Activated CD4-positive, CD25-positive, alpha-beta regulatory T cell (primary cell): Measurements from ENCODE around the gene OR2L3.
"Not testable (repeated sequence)": the region's sequence is repeated elsewhere in the genome, so short reads cannot be mapped to it uniquely, and the experiment has no call there.

Experiments used
- DNase-seq, 4 experiments: peaks; one replicate each; lab custom pipeline; 2025; lab: John Stamatoyannopoulos, UW

Gene OR2L3, protein sequence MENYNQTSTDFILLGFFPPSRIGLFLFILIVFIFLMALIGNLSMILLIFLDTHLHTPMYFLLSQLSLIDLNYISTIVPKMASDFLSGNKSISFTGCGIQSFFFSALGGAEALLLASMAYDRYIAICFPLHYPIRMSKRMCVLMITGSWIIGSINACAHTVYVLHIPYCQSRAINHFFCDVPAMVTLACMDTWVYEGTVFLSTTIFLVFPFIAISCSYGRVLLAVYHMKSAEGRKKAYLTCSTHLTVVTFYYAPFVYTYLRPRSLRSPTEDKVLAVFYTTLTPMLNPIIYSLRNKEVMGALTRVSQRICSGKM

DNA sequence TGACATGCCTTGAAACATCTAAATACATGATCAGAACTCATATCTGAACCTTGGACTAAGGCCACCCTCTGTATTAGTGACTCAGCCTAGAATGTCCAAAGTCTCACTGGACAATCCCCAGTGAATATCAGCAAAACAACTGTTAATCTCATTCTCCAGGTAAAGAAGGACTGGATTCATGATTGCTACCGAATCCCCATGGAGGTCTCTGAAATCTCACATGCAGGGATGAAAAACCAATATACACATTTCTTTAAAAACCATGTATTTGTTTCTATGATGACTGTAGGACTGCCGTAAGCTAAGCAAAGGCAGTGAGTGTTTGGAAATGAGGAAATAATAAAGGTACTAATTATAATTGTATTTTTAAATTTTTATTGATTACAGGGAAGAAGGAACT lies at the start of gene OR2L3:
OR2L3 (plus strand) TSS at position 301 of the 400 bp plus-strand sequence. CDS start 13,846 bp downstream, outside the sequence.
- DNase-seq: no peak

DNA sequence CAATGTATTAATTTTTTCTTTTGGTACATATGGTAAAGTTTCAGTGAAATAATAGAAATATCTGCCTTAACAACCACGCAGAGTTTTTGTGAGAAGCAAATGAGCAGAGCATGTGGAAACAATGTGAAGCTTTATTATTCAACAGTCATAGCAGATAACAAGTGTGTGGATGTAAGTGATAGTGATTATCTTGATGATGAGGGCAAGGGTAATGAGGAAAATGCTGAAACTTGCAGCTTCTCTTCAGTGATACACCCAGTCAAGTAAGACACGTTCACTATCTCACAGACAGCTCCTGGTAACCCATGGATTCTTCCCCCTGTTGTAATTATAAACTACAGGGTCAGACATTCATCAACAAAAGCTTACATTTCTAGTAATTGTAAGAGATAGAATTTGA lies 47.8 kb upstream of the OR2L3 start:
- no peak for DNase-seq

DNA sequence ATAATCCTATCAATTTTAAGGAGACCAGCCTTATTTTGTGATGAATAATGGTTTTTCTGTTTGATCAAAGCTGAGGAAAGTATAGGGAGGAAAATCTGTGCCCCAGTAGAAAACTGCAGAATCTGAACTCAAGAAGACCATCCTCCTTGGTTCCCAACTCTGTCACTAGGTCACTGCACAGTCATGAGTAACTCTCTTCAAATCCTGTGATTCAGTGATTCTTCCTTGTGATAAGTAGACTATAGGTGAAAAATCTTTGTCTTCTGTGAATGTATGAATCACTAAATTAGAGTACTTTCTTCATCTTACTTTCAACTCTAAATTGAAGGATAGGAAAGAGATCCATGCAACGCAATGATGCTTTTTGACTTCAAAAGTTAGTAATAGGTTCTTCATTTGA lies 46.5 kb upstream of the OR2L3 start:
- DNase-seq: no peak

DNA sequence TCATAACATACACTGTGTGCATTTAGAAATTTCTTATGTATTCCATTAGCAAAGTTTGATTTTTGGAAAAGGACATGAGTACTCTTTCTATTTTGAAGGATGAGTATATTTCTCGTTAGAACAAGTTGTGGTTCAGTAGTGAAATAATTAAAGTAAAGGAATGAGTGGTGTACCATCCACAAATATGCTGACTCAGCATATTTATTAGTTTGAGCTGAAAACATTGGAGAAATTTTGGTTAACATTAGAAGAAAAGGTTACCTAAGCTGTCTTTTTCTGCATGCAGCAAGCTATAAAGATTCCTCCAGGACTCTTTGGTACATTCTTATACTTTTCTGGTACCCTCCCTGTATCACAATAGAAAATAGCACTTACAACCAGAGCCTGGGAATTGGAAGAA lies 38.9 kb upstream of the OR2L3 start:
- no peak for DNase-seq

DNA sequence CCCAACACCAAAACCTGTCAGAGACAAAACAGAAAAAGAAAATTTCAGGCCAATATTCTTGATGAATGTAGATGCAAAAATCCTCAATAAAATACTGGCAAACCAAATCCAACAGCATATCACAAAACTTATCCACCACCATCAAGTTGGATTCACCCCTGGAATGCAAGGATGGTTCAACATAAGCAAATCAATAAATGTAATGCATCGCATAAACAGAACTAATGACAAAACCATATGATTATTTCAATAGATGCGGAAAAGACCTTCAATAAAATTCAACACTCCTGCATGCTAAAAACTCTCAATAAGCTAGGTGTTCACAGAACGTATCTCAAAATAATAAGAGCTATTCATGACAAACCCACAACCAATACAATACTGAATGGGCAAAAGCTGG lies 37.0 kb upstream of the OR2L3 start:
- DNase-seq: no peak

DNA sequence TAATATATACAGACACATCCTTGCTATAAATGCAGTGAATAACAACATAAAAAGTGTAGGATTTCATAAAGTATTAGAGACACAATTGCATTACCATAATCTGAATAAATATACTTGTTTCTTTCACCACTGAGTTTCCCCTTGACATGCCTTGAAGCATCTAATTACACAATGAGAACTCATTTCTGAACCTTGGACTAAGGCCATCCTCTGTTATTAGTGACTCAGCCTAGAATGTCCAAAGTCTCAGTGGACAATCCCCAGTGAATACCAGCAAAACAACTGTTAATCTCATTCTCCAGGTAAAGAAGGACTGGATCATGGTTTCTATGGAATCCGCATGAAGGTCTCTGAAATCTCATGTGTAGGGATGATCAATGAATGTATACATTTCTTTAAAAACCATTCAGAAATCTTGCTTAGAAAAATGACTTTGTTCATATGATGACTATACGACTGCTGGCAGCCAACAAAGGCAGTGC lies 33.4 kb upstream of the OR2L3 start, which contains the start of gene OR2L5:
OR2L5 (plus strand) TSS at position 432 of the 482 bp plus-strand sequence. CDS start 8,288 bp downstream, outside the sequence.
- no peak for DNase-seq

DNA sequence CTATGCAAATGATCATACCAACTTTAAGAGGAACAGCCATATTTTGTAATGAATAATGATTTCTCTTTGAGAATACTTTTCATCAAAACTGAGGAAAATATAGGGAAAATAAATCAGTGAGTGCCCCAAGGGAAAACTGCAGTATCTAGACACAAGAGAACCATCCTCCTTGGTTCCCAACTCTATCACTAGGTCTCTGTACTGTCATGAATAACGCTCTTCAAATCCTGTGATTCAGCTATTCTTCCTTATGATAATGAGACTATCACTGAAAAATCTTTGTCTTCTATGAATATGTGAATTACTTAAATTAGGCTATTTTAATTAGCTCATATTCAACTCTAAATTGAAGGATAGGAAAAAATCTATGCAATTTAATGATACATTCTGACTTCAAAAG lies 30.8 kb upstream of the OR2L3 start:
- DNase-seq: no peak

DNA sequence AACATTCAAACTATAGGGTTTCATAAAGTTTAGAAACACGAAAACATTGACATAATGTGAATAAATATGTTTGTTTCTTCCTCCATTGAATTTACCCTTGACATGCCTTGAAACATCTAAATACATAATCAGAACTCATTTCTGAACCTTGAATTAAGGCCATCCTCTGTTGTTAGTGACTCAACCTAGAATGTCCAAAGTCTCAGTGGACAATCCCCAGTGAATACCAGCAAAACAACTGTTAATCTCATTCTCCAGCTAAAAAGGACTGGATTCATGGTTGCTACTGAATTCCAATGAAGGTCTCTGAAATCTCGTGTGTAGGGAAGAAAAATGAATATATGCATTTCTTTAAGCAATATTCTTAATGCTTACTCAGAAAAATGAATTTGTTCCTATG lies 16.9 kb upstream of the OR2L3 start, which contains the start of gene OR2L2:
OR2L2 (plus strand) TSS at position 301 of the 400 bp plus-strand sequence. CDS start 8,198 bp downstream, outside the sequence.
- no peak for DNase-seq

DNA sequence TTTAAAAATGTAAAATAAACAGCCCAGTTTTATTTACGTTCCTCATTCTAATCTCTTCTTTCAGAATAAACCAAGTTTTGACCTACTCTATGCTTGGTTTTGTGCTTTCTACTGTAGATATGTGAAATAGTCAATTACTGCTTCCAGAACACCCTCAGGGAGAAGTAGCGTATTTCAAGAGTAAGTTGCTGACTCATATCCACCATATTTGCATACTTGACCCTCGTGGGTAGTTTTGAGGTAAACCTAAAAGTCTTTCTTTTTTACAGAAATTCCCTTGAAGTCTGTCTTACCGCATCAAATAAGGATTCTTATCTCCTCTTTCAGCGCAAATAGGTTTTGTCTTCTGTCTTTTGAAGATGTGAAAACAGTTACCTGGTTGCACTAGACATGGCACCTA lies 1.4 kb upstream of the OR2L3 start:
- no peak for DNase-seq

DNA sequence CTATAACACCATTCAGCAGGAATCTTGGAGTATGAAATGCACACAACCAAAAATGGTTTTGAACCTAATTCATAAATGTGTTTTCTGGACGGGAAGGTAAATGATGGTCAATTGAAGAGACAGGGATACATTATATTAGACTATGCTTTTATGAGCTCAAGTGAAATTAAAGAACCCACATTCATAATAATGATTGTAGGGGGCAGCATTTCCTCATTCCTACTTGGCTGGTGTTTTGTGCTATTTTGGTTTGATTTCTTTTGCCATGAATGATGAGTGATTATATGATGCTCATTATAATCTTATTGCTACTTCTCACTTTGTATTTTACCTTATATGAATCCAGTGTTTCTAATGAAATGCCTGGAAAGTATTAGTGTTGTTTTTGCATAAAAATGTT lies 372 bp downstream of the OR2L3 start:
- no peak for DNase-seq

DNA sequence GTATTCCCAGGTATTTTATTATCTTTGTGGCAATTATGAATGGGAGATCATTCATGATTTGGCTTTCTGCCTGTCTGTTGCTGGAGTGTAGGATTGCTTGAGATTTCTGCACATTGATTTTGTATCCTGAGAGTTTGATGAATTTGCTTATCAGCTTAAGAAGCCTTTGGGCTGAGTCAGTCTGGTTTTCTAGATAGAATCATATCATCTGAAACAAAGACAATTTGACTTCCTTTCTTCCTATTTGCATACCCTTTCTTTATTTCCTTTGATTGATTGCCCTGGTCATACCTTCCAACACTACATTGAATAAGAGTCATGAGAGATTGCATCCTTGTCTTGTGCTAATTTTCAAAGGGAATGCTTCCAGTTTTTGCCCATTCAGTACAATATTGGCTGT lies 8.0 kb downstream of the OR2L3 start:
- no peak for DNase-seq

DNA sequence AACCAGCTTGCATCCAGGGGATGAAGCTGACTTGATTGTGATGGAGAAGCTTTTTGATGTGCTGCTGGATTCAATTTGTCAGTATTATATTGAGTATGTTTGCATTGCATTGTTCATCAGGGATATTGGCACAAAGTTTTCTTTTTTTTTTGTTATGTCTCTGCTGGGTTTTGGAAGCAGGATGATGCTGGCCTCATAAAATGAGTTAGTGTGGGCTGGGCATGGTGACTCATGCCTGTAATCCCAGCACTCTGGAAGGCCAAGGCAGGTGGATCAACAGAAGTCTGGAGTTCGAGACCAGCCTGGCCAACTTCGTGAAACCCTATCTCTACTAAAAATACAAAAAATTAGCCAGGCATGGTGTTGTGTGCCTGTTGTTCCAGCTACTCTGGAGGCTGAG lies 8.6 kb downstream of the OR2L3 start:
- DNase-seq: no peak

DNA sequence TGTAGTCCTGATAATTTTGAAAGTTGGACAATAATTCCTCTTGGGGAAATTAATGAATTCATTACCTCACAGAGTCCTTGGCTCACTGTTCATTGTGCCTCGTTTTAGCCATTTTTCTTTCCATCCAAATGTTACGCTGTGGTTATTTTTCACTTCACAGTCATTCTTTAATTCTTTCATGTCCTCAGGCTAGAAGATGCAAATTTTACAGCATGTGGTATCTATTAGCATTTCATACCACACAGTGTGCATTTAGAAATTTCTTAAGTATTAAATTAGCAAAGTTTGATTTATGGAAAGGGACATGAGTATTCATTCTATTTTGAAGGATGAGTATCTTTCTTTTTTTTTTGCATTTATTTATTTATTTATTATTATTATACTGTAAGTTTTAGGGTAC lies 18.4 kb downstream of the OR2L3 start:
- DNase-seq: no peak

DNA sequence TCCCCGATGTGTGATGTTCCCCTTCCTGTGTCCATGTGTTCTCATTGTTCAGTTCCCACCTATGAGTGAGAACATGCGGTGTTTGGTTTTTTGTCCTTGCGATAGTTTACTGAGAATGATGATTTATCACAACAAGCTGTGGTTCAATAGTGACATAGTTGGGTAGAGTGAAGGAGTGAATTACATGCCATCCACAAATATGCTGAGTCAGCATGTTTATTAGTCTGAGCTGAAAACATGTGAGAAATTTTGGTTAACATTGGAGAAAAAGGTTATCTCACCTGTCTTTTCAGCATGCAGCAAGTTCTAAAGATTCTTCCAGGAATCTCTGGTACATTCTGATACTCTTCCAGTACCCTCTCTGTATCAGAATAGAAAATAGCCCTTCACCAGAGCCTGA lies 19.0 kb downstream of the OR2L3 start:
- no peak for DNase-seq

DNA sequence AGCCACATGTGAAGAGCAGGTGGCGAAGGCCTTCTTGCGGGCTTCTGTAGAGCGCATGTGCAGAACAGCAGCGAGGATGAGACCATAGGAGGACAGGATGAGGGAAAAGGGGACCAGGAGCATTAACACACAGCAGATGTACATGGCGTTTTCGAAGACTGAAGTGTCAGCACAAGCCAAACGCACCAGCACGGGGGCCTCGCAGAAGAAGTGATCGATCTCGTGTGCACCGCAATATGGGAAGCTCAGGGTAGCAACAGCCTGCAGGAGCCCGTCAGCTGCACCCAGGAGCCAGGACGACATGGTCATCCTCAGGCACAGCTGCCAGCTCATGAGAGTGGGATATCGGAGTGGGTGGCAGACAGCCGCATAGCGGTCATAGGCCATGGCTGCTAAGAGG lies 37.2 kb downstream of the OR2L3 start:
- not testable (repeated sequence) for DNase-seq

DNA sequence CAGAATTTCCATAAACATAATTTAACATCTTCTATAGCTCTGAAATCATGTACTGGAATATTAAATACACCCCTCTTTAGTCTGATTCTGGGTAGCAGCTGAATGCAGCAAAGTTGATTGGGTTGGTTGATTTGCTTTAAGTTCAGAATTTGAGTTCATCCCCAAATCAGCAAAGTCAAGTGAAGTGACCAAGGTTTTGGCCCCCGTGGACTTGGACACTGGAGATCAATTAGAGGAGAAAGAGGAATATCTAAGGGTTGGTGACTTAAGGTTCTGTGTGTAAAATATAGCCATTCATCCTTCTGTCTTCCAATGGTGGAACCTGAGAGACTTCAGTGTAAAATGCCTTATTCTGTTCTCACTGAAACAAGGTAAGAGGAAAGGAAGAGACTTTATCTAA lies 48.2 kb downstream of the OR2L3 start, which contains the start of gene OR2L13:
OR2L13 (plus strand) TSS at position 301 of the 400 bp plus-strand sequence. CDS start 4,192 bp downstream, outside the sequence.
- no peak for DNase-seq

DNA sequence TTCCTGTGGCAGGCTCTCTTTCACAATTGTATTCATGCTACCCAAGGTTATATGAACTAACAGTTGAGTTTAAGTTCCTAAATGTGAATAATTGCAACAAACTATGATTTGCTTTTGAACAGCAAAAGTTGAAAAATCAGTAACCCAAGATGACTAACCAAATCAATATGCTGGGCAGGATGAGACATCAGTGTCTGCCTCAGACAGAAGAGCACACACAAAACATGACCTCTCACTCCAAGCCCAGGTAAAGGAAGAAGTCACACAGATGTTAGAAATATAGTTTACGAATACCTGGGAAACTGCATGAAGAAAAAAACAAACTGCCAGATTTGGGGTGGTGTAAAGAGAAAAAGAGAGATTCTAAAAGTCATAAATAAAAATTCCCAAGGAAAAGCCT lies 51.9 kb downstream of the OR2L3 start:
- no peak for DNase-seq

DNA sequence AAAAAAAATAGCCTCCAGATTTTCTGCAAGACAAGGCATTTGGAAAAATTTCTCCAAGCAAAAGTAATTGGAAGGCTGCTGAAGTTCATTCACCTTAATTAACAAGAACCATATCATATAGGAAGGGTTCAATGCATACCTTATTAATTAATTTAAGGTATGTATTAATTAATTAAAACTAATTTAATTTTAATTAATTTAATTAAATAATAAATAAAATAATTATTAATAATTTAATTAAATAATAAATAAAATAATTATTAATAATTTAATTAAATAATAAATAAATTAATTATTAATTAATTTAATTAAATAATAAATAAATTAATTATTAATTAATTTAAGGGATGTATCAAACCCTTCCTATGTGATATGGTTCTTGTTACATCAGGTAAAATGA lies 56.2 kb downstream of the OR2L3 start:
- no peak for DNase-seq

DNA sequence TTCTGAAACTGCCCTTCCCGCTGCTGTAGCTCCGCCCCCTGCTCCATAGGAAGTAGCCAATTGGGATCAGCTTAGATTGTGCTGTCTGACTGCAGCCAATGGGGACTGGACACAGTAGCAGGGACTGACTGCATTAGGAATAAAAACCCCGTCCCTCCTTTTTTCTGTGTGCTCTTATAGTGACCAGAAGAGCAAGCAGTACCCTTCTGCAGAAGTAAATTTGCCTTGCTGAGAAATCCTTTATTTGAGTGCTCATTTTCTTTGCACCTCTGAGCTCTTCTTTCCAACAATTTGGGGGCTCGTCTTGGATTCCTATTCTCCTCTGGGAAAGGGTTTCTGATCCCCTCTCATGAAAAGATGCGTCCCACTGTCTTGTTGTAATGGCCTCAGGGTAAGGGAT lies 64.5 kb downstream of the OR2L3 start:
- no peak for DNase-seq
